IPS-18c (cell line): ENCODE results near the gene USP34.

Experiments
- H3K4me3 ChIP-seq: 2 replicates; pipeline ENCODE4 v1.7.0; 2013; ENCODE audit warnings: low read depth, mild to moderate bottlenecking, low read length, moderate library complexity; ENCODE audit not compliant: insufficient read depth
- H3K9me3 ChIP-seq: one replicate; pipeline ENCODE4 v1.6.1; 2013; ENCODE audit warnings: mild to moderate bottlenecking, low read length, moderate library complexity; ENCODE audit not compliant: control insufficient read depth, insufficient read depth

Gene USP34

DNA sequence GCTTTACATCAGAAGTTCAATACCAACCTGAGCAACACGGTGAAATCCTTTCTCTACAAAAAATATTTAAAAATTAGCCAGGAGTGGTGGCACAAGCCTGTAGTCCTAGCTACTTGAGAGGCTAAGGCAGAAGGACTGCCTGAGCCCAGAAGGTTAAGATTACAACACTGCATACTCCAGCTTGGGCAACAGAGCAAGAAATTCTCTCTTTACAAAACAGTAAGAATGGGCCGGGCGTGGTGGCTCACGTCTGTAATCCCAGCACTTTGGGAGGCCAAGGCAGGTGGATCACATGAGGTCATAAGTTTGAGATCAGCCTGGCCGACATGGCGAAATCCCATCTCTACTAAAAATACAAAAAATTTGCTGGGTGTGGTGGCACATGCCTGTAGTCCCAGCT is 113.2 kb downstream of the USP34 start:
- no peak overlapping the region for H3K4me3 ChIP-seq

DNA sequence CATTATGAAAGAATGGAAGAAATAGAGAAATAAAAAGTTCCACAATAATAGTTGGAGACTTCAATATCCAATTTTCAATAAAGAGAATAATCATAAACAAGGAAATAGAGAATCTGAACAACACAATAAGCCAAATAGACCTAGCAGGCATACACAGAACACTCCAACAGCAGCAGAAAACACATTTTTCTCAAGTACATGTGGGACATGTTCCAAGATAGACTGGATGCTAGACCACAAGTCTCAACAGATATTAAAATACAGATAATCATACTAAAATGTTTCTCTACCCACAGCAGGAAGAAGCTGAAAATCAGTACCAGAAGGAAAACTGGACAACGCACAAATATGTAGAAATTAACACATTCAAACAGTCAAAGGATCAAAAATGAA is 113.9 kb downstream of the USP34 start:
- Histone ChIP-seq H3K9me3 (no peaks in the 10 kb centered on the region), H3K4me3 (no peak overlapping the region)

More for the DNA sequence above, 113.2 kb downstream of the USP34 start:
- no peaks in the 10 kb centered on the region for H3K9me3 ChIP-seq

DNA sequence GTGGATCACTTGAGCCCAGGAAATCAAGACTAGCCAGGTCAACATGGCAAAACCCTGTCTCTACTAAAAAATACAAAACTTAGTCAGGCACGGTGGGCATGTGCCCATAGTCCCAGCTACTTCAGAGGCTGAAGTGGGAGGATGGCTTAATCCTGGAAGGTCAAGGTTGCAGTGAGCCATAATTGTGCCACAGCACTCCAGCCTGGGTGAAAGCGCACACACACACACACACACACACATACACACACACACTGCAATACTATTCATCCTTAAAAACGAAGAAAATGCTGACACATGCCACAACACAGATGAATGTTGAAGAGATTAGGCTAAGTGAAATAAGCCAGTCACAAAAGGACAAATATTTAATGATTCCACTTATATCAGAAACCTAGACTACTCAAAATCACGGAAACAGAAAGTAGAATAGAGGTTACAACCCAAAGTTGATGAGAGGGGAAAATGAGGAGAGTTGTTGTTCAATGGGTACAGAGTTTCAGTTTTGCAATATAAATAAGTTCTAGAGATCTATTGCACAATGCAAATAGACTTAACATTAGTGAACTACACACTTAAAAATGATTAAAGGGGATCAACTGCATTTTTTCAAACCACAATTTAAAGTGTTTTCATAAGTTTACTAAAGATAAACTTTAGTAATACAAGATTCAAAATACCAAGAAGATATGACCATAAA is 114.5 kb downstream of the USP34 start:
- Histone ChIP-seq H3K9me3 (no peaks in the 10 kb centered on the region), H3K4me3 (no peak overlapping the region)

DNA sequence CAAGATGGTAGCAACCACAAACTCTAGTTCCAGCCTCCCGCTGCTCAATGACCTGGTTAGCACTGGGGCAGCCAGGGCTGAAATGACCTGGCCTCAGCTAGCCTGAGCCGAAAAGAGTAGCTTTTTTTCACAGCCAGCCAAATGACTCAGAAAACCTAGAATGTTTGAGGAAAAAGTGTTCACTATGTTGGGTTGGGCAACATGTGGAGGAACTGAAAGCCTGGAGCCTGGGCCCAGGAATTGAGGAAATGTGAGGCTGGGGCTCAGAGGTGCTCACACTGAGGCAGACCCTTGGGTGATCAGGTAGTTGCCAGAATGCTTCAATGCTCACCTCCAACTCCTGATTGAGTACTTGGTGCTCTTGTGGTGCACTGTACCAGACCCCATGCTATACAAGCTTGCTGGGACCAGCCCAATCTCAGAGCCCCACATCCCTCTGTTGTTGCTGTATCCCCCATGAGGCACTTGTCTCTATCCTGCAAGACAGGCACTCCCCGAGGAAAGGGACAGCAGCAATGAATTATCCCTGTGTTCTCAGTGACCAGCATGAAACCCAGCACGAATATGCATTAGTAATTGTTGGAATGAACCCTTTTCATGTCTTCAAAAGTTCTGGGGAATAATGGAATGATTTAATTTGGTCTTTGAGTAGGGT is 116.2 kb downstream of the USP34 start:
- no peak overlapping the region for H3K4me3 ChIP-seq
- H3K9me3 ChIP-seq: no peaks in the 10 kb centered on the region

DNA sequence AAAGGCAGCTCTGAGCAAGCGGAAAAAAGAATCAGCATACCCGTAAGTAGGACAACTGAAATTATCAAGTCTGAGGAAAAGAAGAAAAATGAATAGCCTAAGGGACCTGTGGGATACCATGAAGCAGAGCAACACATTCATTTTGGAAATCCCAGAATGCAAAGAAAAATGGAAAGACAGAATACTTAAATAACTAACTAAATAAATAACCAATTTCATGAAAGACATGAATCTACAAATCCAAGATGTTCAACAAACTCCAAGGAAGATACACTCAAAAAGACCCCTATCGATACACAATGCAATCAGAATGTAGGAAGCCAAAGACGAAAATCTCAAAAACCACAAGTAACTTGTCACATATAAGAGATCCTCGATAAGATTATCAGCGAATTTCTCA is 117.0 kb downstream of the USP34 start:
- Histone ChIP-seq H3K4me3 (no peak overlapping the region), H3K9me3 (no peaks in the 10 kb centered on the region)

DNA sequence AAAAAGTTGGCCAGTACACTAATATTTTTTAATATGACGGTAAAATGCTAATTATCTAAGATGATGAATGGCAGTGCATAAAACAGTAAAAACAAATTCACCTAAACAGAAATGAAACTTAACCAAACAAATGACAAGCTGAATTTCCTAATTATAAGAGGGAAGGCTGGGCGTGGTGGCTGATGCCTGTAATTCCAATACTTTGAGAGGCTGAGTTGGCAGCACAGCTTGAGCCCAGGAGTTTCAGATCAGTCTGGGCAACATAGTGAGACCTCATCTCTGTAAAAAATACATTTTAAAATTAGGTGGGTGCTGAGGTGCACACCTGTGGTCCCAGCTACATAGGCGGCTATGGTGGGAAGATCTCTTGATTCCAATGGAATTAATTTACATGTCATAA is 120.1 kb downstream of the USP34 start:
- H3K4me3 ChIP-seq: no peak overlapping the region

DNA sequence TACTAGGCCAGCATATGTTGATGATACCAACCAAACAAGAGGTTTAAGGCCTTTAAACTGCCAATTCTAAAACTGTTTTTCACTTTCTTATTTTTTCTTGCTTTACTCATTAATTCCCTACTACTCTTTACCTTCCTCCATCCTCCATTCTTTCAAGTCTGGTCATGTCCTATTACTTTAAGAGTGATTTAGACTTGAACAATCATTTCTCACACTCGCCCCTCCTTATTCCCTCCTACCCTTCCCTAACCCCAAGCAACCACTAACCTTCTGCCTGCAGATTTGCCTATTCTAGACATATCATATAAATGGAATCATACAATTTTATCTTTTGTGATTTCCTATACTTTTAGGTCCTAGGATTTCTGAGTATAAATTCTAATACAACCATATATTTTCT is 127.7 kb downstream of the USP34 start:
- Histone ChIP-seq H3K9me3 (no peaks in the 10 kb centered on the region), H3K4me3 (no peak overlapping the region)

More for the DNA sequence above, 120.1 kb downstream of the USP34 start:
- no peaks in the 10 kb centered on the region for H3K9me3 ChIP-seq

DNA sequence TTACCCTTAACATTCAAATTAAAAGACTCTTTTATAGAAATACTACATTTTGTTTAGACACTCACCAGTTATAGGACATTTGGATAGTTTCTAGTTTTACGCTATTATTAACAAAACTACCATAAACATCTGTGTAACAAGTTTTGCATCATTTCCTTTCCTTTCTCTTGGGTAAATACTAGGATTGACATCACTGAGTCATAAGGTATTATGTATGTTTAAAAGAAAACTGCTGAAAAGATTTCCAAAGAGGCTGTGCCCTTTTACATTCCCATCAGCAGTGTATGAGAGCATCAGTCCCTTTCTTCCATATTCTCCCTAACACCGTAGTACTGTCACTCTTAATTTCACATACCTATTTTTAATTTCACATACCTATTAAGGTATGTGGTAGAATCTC is 130.6 kb downstream of the USP34 start:
- Histone ChIP-seq H3K9me3 (no peaks in the 10 kb centered on the region), H3K4me3 (no peak overlapping the region)

DNA sequence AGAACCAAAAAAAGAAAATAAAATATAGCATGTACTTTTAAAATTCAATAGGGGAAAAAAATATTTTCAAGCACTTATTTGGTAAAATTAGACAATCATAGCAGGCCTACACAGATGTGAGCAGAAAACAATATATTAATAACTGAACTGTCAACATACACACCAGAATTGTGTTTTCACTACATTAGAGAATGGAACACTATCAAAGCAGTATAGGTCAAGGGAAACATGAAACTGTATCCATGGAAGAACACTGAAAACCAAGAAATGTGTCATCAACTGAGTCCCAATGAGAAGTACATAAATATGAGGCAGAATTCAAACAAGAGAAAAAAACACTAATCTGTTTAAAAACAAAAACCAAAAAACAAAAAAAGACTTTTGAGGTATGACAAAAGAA is 132.4 kb downstream of the USP34 start:
- Histone ChIP-seq H3K9me3 (no peaks in the 10 kb centered on the region), H3K4me3 (no peak overlapping the region)

DNA sequence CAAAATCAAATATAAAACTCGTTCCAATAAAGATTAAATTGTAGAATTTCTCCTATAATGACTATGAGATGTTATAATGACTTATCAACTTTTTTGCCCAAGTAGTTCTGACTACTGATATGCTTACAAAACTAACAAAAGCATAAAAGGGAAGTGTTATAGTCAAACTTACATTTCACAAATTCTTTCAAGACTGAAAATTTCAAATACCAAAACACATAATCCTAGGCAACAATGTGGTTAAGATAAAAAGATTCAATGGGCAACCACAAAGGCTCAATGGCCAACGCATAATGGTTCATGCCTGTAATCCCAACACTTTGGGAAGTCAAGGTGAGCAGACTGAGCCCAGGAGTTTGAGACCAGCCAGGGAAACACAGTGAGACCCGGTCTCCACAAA is 135.7 kb downstream of the USP34 start:
- H3K4me3 ChIP-seq: no peak overlapping the region
- H3K9me3 ChIP-seq: no peaks in the 10 kb centered on the region

DNA sequence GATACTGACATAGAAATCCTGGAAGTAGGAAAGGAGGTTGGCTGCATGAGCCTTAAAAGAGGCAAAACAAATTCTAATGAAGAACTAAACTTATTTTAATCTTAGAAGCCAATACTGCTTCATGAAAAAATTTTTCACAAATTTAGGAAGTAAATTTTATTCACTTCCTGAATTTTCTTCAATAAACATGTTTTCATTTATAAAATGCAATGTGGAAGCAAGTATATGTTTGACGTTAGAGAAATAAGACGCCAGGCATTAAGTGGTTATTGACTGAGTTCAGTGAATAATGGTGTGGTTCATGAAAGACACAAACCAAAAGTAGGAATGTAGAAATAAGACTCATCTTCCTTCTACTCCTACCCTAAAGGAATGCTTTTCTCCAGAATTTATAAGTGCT is 136.4 kb downstream of the USP34 start:
- Histone ChIP-seq H3K9me3 (no peaks in the 10 kb centered on the region), H3K4me3 (no peak overlapping the region)

DNA sequence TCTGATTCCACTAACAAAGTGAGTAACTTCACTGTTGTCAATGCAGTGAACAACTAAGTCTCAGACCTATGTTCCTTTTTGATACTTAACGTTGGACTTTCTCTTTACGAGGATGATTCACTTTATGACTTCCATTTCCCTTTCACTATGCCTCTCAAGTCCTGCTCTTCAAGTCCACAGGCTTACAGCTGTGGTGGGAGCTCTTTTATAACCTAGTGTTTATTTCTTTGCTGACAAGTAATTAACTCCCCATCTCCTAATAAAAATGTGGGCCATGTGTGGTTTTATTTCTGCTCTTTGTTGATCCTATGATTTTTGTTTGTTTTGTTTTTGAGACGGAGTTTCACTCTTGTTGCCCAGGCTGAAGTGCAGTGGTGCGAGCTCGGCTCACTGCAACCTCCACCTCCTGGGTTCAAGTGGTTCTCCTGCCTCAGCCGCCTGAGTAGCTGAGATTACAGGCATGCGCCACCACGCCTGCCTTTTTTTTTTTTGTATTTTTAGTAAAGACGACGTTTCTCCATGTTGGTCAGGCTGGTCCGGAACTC is 142.1 kb downstream of the USP34 start:
- no peaks in the 10 kb centered on the region for H3K9me3 ChIP-seq

DNA sequence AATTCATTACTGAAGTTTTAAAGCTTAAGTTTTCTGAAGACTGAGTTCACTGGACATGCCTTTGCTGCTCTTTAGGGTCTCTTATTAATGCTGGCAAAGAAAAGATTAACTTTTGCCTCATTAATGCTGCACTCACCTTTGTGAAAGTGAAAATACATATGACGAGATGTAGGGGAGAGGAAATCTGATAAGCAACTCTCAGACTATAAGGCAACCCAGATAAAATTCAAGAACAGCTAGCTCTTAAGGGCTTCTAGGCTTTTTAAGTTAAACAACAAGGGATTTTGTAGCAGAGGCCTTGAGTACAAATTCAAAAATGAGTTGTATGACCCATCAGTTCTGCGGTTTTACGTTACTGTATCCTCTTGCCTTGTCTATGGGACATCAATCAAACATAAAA is 143.7 kb downstream of the USP34 start:
- H3K9me3 ChIP-seq: no peaks in the 10 kb centered on the region
- no peak overlapping the region for H3K4me3 ChIP-seq

More for the DNA sequence above, 142.1 kb downstream of the USP34 start:
- no peak overlapping the region for H3K4me3 ChIP-seq

DNA sequence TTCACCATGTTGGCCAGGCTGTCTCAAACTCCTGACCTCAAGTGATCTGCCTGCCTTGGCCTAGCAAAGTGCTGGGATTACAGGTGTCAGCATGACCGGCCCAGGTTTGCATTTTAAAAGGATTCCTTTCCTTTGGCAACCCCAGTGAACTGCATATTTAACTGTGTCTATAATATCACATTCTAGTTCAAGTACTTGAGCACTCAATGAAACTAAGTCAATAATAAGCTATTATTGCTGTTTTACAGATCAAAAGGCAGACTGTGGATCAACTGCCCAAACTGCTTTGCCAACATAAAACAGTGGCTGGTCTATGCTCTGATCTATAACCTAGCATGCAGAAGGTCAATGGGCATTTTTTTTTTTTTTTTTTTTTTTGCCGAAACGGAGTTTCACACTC is 144.5 kb downstream of the USP34 start:
- Histone ChIP-seq H3K4me3 (no peak overlapping the region), H3K9me3 (no peaks in the 10 kb centered on the region)

DNA sequence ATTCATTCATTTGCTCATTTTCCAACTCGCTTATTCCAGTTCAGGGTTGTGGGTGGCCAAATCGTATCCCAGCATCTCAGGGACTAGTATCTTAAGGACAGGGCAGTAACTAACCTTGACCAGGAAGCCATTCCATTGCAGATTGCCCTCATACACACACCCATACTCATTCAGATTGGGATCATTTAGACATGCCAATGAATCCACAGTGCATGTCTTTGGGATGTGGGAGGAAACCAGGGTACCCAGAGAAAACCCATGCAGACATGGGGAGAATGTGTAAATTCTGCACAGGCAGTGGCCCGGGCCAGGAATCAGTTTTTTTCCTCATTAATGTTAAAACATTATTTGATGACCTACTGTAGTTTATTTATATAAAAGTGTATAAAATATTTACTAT is 150.7 kb downstream of the USP34 start:
- no peak overlapping the region for H3K4me3 ChIP-seq
- no peaks in the 10 kb centered on the region for H3K9me3 ChIP-seq

DNA sequence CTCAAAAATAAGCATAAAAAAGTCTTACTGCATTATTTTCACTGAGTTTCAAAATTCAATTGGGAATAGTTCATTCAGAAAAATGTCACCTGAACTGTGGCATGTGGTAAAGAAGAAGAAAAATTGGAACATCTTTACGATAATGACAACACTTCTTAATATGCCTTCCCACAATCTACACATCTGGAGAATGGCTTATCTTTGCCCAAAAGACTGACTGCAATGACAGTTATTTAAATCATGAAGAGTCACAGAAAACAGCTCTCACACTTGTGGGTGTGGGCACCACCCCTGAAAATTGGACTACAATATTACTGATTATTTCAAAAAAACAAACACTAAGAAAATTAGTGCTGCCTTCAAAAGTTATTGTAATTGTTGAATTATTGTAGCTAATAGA is 152.3 kb downstream of the USP34 start:
- H3K9me3 ChIP-seq: no peaks in the 10 kb centered on the region
- no peak overlapping the region for H3K4me3 ChIP-seq

DNA sequence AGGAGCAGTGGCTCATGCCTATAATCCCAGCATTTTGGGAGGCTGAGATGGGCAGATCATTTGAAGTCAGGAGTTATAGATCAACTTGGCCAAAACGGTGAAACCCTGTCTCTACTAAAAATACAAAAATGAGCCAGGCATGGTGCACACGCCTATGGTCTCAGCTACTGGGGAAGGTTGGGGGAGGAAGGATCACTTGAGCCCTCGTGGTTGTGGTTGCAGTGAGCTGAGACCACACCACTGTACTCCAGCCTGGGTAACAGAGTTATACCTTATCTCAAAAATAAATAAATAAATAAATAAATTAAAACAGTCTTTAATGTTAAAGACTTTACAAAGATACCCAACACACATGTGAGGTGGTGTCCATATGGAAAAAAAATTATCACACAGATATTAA is 174.9 kb downstream of the USP34 start:
- H3K9me3 ChIP-seq: no peaks in the 10 kb centered on the region
- no peak overlapping the region for H3K4me3 ChIP-seq

DNA sequence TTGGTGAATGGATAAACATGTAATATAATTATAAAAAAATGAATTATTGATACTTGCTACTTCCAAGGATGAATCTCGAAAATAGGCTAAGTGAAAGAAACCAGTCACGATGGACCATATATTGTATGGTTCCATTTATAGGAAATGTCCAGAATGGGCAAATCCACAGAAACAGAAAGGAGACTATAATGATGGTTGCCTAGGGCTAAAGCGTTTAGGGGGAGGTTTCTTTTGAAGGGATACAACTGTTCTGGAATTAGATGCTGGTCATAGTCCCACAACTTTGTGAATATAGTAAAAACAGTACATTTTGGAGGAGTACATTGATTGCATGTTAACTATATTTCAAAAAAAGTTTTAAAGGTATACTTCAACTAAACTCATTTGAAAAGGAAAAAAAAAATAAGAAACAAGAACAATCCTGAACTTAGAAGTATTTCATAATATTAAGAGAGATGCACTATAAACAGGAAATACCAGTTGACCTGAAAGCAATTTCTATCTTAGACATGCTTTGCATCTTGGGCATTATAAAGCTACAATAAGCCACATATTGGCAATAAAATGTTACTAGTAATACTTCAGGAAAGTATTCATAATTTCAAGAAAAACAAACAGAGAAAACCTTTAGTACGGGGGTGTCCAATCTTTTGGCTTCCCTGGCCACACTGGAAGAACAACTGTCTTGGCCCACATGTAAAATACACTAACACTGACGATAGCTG is 178.9 kb downstream of the USP34 start:
- H3K9me3 ChIP-seq: no peaks in the 10 kb centered on the region
- H3K4me3 ChIP-seq: no peak overlapping the region
